GM18508 (cell line): ENCODE results near the gene NR1I2.

Experiments used
- ATAC-seq: cut with Tn5 transposase; IDR thresholded peaks from one replicate; pipeline ENCODE4 v1.9.1; 2021; ENCODE audit warnings: moderate number of reproducible peaks; ENCODE audit not compliant: insufficient read depth, unreplicated experiment

Gene NR1I2

GRCh38 chr3:119781330-119782198 is at the start of gene NR1I2:
NR1I2 (plus strand) TSS chr3:119782101.
- no peak for ATAC-seq

GRCh38 chr3:119733812-119734211 is 48.1 kb upstream of the NR1I2 start:
- ATAC-seq: no peak

GRCh38 chr3:119738741-119739140 is 43.2 kb upstream of the NR1I2 start:
- ATAC-seq: no peak

- ATAC-seq: no peak
These were observed 40.0 kb upstream of the NR1I2 start for GRCh38 chr3:119741657-119742590.

GRCh38 chr3:119743921-119744320 is 38.0 kb upstream of the NR1I2 start:
- ATAC-seq: no peak

GRCh38 chr3:119745942-119746341 is 36.0 kb upstream of the NR1I2 start:
- no peak for ATAC-seq

- no peak for ATAC-seq
These were observed 35.5 kb upstream of the NR1I2 start for GRCh38 chr3:119746423-119746822.

- ATAC-seq: no peak
These were observed 34.5 kb upstream of the NR1I2 start for GRCh38 chr3:119747357-119747756.

GRCh38 chr3:119748991-119749390 is 32.9 kb upstream of the NR1I2 start:
- ATAC-seq: no peak

- no peak for ATAC-seq
These were observed 30.5 kb upstream of the NR1I2 start for GRCh38 chr3:119751423-119751822.

- ATAC-seq: peak; percentile 81
These were observed 21.9 kb upstream of the NR1I2 start for GRCh38 chr3:119759962-119760361.

GRCh38 chr3:119762876-119763275 is 19.0 kb upstream of the NR1I2 start:
- no peak for ATAC-seq

GRCh38 chr3:119763466-119763865 is 18.4 kb upstream of the NR1I2 start:
- no peak for ATAC-seq

GRCh38 chr3:119765239-119765638 is 16.7 kb upstream of the NR1I2 start:
- no peak for ATAC-seq

GRCh38 chr3:119767936-119768601 is 13.8 kb upstream of the NR1I2 start:
- ATAC-seq: no peak

GRCh38 chr3:119768668-119769393 is 13.1 kb upstream of the NR1I2 start:
- ATAC-seq: no peak

- no peak for ATAC-seq
These were observed 12.3 kb upstream of the NR1I2 start for GRCh38 chr3:119769394-119770149.

- ATAC-seq: peak; percentile 65
These were observed 7.5 kb upstream of the NR1I2 start for GRCh38 chr3:119774444-119774843.

- ATAC-seq: no peak
These were observed 5.6 kb upstream of the NR1I2 start for GRCh38 chr3:119776304-119776703.
